Stimulated activated effector memory CD8-positive, alpha-beta T cell treated with anti-CD3 and anti-CD28 coated beads, Interleukin-12 subunit alpha, Interleukin-12 subunit beta, amount 100 ng/mL, for 72 hours (primary cell): ENCODE measurements around the gene DNAH11.
A peak's percentile ranks its signal among the peaks of the same experiment; 100 is the strongest.
"Not testable (repeated sequence)": the region's sequence is repeated elsewhere in the genome, so short reads cannot be mapped to it uniquely, and the experiment has no call there.

Experiments
- ATAC-seq: fragments of 150-1000 bp; cut with Tn5 transposase; 2 replicates; pipeline ENCODE4 v1.10.0; 2021
- DNase-seq, 2 donors: peaks; one replicate each; pipeline ENCODE4 v3.0.0; 2021 to 2022; ENCODE audit warnings: low spot score in 2 of 2
- H3K27ac Mint-ChIP-seq: one replicate; pipeline ENCODE4 v1.8.0; 2022; ENCODE audit warnings: mild to moderate bottlenecking, mixed read lengths
- H3K36me3 Mint-ChIP-seq: one replicate; pipeline ENCODE4 v1.8.0; 2022; ENCODE audit warnings: mild to moderate bottlenecking, mixed read lengths
- H3K4me1 Mint-ChIP-seq: one replicate; pipeline ENCODE4 v1.8.0; 2022; ENCODE audit warnings: mixed read lengths
- H3K4me3 Mint-ChIP-seq: one replicate; pipeline ENCODE4 v1.8.0; 2022; ENCODE audit warnings: mild to moderate bottlenecking, mixed read lengths
- H3K9me3 Mint-ChIP-seq: one replicate; pipeline ENCODE4 v1.8.0; 2022; ENCODE audit warnings: mixed read lengths

DNAH11 gene

GRCh38 chr7:21706131-21706530 is 163.3 kb downstream of the DNAH11 start:
- Mint-ChIP-seq H3K27ac (no peak overlapping the region), H3K4me3 (no peak overlapping the region), H3K4me1 (no peaks in the 10 kb centered on the region), H3K9me3 (no peaks in the 10 kb centered on the region), H3K36me3 (no peaks in the 10 kb centered on the region)
- no peak for DNase-seq
- ATAC-seq, result no peak

GRCh38 chr7:21707566-21707965 is 164.7 kb downstream of the DNAH11 start:
- H3K9me3 Mint-ChIP-seq, result no peaks in the 10 kb centered on the region
- ATAC-seq, result no peak

DNA sequence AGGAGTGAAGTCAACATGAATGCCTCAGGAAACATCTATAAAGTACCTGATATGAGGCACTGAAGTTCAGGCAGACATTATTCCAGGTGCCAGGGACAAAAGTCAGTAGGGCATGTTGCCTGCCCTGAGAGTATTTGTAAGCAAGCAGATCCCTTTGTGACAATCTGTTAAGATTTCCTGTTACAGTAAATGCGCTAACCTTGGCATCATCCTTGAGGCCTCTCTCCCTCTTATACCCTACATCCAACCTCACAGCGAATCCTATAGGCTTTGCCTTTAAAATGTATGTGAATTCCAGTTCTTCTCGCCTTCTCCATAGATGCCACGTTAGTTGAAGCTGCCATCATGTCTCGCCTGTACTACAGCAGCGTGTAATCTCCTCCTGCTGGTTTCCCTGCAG is 165.3 kb downstream of the DNAH11 start:
- DNase-seq (no peak), ATAC-seq (no peak)
- Mint-ChIP-seq H3K36me3 (no peaks in the 10 kb centered on the region), H3K9me3 (no peaks in the 10 kb centered on the region), H3K4me3 (no peak overlapping the region), H3K27ac (no peak overlapping the region), H3K4me1 (no peaks in the 10 kb centered on the region)

More at GRCh38 chr7:21707566-21707965, 164.7 kb downstream of the DNAH11 start:
- DNase-seq, result no peak
- Mint-ChIP-seq H3K27ac (no peak overlapping the region), H3K4me3 (no peak overlapping the region), H3K36me3 (no peaks in the 10 kb centered on the region), H3K4me1 (no peaks in the 10 kb centered on the region)

DNA sequence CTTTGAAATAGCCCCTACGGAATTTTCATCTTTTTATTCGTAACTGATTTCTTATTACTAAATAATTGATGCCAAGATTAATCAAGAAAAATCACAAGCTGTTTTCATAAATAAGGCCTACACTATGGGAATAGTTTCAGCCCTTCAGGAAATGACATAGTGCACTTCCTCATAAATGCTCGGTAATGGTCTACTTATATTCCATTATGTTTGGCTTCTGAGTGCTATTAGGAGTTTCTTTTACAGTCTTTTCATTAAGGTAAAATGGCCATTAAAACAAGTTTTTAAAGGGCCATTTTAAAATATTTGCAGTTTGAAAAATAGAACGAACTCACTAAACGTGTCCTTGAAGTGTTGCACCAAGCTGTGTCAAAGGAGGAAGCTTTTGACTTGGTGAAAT is 174.5 kb downstream of the DNAH11 start:
- ATAC-seq (no peak), DNase-seq (no peak)
- H3K4me1 Mint-ChIP-seq, result no peaks in the 10 kb centered on the region
- no peak overlapping the region for H3K27ac Mint-ChIP-seq
- H3K4me3 Mint-ChIP-seq, result no peak overlapping the region
- H3K9me3 Mint-ChIP-seq, result peaks cover 3% of the 10 kb centered on the region
- no peaks in the 10 kb centered on the region for H3K36me3 Mint-ChIP-seq

DNA sequence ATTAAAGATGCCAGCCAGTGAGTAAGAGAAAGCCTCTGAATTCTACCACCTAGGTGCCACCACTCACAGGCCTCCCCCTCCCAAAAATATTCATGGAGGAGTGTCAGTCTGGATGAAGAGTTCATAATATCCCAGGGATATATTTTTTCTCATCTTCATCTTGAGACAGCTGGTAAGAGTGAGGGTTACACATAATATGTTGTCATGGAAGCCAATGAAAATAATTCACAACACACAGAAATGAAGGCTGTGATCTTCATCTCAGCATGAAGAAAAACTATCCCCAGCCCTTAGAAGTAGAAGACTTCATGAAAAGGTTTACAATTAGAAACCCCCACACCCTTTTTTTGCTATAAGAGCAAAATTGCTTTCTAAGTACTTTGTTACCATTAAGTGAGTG is 175.6 kb downstream of the DNAH11 start:
- no peak for ATAC-seq
- Mint-ChIP-seq H3K27ac (no peak overlapping the region), H3K4me1 (no peaks in the 10 kb centered on the region), H3K9me3 (peaks cover 2% of the 10 kb centered on the region), H3K4me3 (no peak overlapping the region), H3K36me3 (no peaks in the 10 kb centered on the region)
- DNase-seq, result no peak

DNA sequence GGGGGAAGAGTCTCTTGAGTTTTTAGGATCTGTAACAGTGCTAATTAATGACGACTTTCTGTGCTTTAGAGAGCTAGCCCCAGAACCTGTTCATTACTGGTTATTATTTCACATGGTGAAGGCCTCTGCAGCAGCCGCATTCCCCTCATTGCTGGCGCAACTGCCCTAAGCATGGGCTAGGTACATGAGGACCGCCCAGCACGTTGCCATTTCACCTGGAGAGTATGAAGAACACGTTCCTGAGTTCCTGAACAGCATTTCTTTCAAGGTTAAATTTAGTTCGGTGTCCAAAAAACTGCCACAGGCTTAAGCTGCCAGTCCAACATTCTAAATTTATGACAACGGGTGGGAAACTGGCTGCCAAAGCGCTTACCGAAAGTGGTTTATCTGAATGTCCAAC is 177.0 kb downstream of the DNAH11 start:
- no peaks in the 10 kb centered on the region for H3K9me3 Mint-ChIP-seq
- no peak for ATAC-seq
- no peak overlapping the region for H3K4me3 Mint-ChIP-seq

DNA sequence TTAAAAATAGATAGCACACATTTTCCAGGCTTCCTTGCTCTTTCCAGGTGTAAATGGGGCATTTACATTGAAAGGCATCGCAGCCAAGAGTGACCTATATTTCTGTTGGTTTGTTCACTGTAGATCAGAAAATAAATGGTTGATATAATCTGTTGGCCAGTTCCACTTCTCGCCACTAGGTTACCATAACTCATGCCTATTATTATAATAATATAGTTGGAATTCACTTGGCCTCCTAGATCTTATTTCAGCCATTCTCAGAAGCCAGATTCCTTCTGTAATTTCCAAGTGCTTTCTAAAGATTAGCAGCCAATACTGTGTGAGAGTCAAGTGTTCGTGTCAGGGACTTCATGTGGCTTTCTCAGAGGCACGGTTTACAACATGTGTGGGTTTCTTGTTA is 179.5 kb downstream of the DNAH11 start:
- Mint-ChIP-seq H3K9me3 (no peaks in the 10 kb centered on the region), H3K36me3 (no peaks in the 10 kb centered on the region), H3K4me3 (no peak overlapping the region), H3K4me1 (no peaks in the 10 kb centered on the region), H3K27ac (no peak overlapping the region)
- no peak for ATAC-seq
- DNase-seq, result no peak

More for the DNA sequence above, 177.0 kb downstream of the DNAH11 start:
- DNase-seq, result no peak
- no peaks in the 10 kb centered on the region for H3K36me3 Mint-ChIP-seq
- no peak overlapping the region for H3K27ac Mint-ChIP-seq
- H3K4me1 Mint-ChIP-seq, result no peaks in the 10 kb centered on the region

DNA sequence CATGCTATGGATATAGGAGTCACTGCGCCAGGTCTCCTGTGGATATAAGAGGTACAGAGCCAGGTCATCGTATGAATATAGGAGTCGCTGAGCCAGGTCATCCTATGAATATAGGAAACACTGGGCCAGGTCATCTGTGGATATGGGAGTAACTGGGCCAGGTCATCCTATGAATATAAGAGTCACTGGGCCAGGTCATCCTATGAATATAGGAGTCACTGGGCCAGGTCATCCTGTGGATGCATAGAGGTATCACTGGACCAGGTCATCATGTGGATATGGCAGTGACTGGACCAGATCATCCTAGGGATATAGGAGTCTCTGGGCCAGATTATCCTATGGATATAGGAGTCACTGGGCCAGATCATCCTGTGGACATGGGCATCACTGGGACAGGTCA is 181.7 kb downstream of the DNAH11 start:
- no peak overlapping the region for H3K4me3 Mint-ChIP-seq

DNA sequence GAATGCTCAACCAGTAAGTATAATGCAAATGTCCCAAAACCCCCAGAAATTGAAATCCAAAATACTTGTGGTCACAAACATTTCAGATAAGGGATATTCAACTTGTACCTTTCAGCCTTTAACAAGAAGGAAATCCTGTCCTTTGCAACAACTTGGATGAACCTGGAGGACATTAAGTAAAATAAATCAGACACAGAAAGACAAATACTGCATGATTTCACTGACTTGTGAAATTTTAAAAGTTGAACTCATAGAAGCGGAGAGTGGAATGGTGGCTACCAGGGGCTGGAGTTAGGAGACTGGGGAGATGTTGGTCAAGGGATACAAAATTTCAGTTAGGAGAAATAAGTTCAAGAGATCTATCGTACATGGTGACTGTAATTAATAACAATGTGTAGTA is 187.6 kb downstream of the DNAH11 start:
- H3K36me3 Mint-ChIP-seq, result no peaks in the 10 kb centered on the region
- DNase-seq, result no peak
- H3K9me3 Mint-ChIP-seq, result no peaks in the 10 kb centered on the region
- H3K4me3 Mint-ChIP-seq, result no peak overlapping the region
- H3K27ac Mint-ChIP-seq, result no peak overlapping the region
- ATAC-seq, result no peak
- no peaks in the 10 kb centered on the region for H3K4me1 Mint-ChIP-seq

More for the DNA sequence above, 181.7 kb downstream of the DNAH11 start:
- no peak for DNase-seq
- peak; percentile 44 for ATAC-seq
- no peaks in the 10 kb centered on the region for H3K36me3 Mint-ChIP-seq
- H3K4me1 Mint-ChIP-seq, result no peaks in the 10 kb centered on the region
- H3K9me3 Mint-ChIP-seq, result no peaks in the 10 kb centered on the region
- H3K27ac Mint-ChIP-seq, result no peak overlapping the region

- Mint-ChIP-seq H3K36me3 (no peaks in the 10 kb centered on the region), H3K4me3 (no peak overlapping the region), H3K4me1 (no peaks in the 10 kb centered on the region), H3K27ac (no peak overlapping the region), H3K9me3 (no peaks in the 10 kb centered on the region)
- DNase-seq (no peak), ATAC-seq (no peak)
Observed at GRCh38 chr7:21731977-21732376, 189.1 kb downstream of the DNAH11 start.

- DNase-seq, H3K4me3 Mint-ChIP-seq, H3K27ac Mint-ChIP-seq, H3K36me3 Mint-ChIP-seq, H3K4me1 Mint-ChIP-seq, H3K9me3 Mint-ChIP-seq, ATAC-seq: not testable (repeated sequence)
Observed at GRCh38 chr7:21732956-21733355, 190.1 kb downstream of the DNAH11 start.

GRCh38 chr7:21733837-21734236 is 191.0 kb downstream of the DNAH11 start:
- H3K4me1 Mint-ChIP-seq, result no peaks in the 10 kb centered on the region
- no peak overlapping the region for H3K27ac Mint-ChIP-seq
- no peak for ATAC-seq
- H3K4me3 Mint-ChIP-seq, result no peak overlapping the region
- no peaks in the 10 kb centered on the region for H3K36me3 Mint-ChIP-seq
- no peaks in the 10 kb centered on the region for H3K9me3 Mint-ChIP-seq
- no peak for DNase-seq

DNA sequence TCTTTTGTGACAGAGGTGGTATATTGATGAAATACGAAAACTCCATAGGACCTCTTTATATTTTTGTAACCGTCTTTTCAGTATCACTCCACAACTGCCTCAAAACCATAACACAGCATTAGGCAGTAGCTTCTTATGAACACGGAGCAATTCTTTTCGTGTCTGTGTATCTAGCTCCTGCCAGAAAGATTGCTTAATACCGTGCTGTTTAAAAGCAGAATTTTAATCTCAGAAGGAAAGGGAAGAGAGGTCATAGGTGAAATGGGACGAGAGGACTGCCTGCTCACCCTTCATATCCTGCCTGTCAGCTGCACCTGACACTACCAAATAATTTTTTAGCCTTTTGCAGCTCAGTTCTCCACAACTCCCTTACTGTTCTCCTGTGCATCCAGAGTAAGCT is 200.7 kb downstream of the DNAH11 start:
- no peak for ATAC-seq
- Mint-ChIP-seq H3K4me1 (no peaks in the 10 kb centered on the region), H3K9me3 (no peaks in the 10 kb centered on the region), H3K36me3 (no peaks in the 10 kb centered on the region), H3K27ac (no peak overlapping the region), H3K4me3 (no peak overlapping the region)
- DNase-seq, result no peak

DNA sequence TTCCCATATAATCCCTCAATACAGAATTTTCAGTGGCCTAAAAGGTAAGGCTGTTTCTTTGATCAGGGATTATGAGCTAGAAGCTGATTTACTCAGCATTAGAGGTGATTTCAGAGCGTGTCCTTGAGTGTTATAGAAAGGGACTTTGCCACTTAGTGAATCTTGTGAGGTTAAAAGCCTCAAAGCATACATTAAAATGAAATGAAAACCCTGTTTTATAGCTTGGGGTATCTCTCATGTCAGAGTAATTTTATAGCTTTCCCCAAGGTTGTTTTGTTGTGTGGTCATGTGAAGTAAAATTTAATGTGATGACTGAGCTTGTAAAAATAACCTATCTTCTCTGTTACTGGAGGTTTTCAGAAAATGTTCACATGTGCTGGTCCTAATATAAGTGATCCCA is 204.1 kb downstream of the DNAH11 start:
- Mint-ChIP-seq H3K9me3 (no peaks in the 10 kb centered on the region), H3K27ac (no peak overlapping the region), H3K36me3 (no peaks in the 10 kb centered on the region), H3K4me3 (no peak overlapping the region), H3K4me1 (no peaks in the 10 kb centered on the region)
- ATAC-seq (no peak), DNase-seq (no peak)

- H3K27ac Mint-ChIP-seq, result no peak overlapping the region
- H3K36me3 Mint-ChIP-seq, result no peaks in the 10 kb centered on the region
- ATAC-seq (no peak), DNase-seq (no peak)
- H3K9me3 Mint-ChIP-seq, result no peaks in the 10 kb centered on the region
- no peaks in the 10 kb centered on the region for H3K4me1 Mint-ChIP-seq
- no peak overlapping the region for H3K4me3 Mint-ChIP-seq
Observed at GRCh38 chr7:21747806-21748205, 205.0 kb downstream of the DNAH11 start.

- Mint-ChIP-seq H3K9me3 (no peaks in the 10 kb centered on the region), H3K4me1 (no peaks in the 10 kb centered on the region), H3K4me3 (no peak overlapping the region), H3K36me3 (no peaks in the 10 kb centered on the region), H3K27ac (no peak overlapping the region)
- DNase-seq (no peak), ATAC-seq (no peak)
Observed at GRCh38 chr7:21749378-21749777, 206.5 kb downstream of the DNAH11 start.

- Mint-ChIP-seq H3K4me1 (no peaks in the 10 kb centered on the region), H3K9me3 (no peaks in the 10 kb centered on the region), H3K36me3 (no peaks in the 10 kb centered on the region), H3K4me3 (no peak overlapping the region), H3K27ac (no peak overlapping the region)
- ATAC-seq (no peak), DNase-seq (no peak)
Observed at GRCh38 chr7:21753071-21753470, 210.2 kb downstream of the DNAH11 start.
